Common myeloid progenitor, CD34-positive (primary cell): ENCODE data around the gene SORCS3.
A peak's percentile ranks its signal among the peaks of the same experiment; 100 is the strongest.

Source experiments
- CTCF ChIA-PET: fragments of 350-600 bp; sonication (Branson Sonifier 250); formaldehyde crosslinking; loops from one replicate; lab custom pipeline; 2021; ENCODE audit warnings: antibody characterized with exemption; lab: Charles Lee
- POLR2A ChIA-PET: fragments of 350-600 bp; sonication (Branson Sonifier 250); formaldehyde crosslinking; loops from one replicate; lab custom pipeline; 2021; ENCODE audit warnings: antibody characterized with exemption; lab: Charles Lee
- DNase-seq, 3 donors: peaks; one replicate each; pipeline versions ENCODE4 v3.0.0 to v3.0.0-alpha.2; 2013
- H3K27ac ChIP-seq, 2 experiments: 1 replicate in 1 of 2; 2 replicates in 1 of 2; pipeline ENCODE4 v1.7.0; 2013; ENCODE audit warnings: inconsistent platforms in 2 of 2, low read length in 2 of 2, mild to moderate bottlenecking in 2 of 2, low read depth in 1 of 2, moderate library complexity in 1 of 2; ENCODE audit not compliant: severe bottlenecking in 2 of 2, insufficient read depth in 1 of 2, poor library complexity in 1 of 2
- H3K27me3 ChIP-seq, 5 experiments: replicated peaks in 2 of 5; 1 replicate in 3 of 5; 2 replicates in 2 of 5; pipeline versions ENCODE4 v1.6.1 to v1.7.0; 2013; ENCODE audit warnings: low read length in 4 of 5, mild to moderate bottlenecking in 2 of 5, moderate library complexity in 2 of 5, inconsistent platforms in 1 of 5; ENCODE audit not compliant: insufficient read depth in 5 of 5, control insufficient read depth in 4 of 5
- H3K36me3 ChIP-seq, 4 experiments: 1 replicate in 2 of 4; 2 replicates in 2 of 4; pipeline versions ENCODE4 v1.6.1 to v1.7.0; 2013; ENCODE audit warnings: low read length in 3 of 4, control low read depth in 1 of 4, mild to moderate bottlenecking in 1 of 4; ENCODE audit not compliant: control insufficient read depth in 4 of 4, insufficient read depth in 4 of 4
- H3K4me1 ChIP-seq, 4 experiments: 1 replicate in 3 of 4; 2 replicates in 1 of 4; pipeline versions ENCODE4 v1.6.1 to v1.7.1; 2013; ENCODE audit warnings: low read length in 3 of 4, mild to moderate bottlenecking in 3 of 4, control low read depth in 1 of 4, inconsistent platforms in 1 of 4, moderate library complexity in 1 of 4; ENCODE audit not compliant: control insufficient read depth in 4 of 4, insufficient read depth in 4 of 4; ENCODE audit errors: control extremely low read depth in 1 of 4
- H3K4me3 ChIP-seq, 7 experiments: 1 replicate in 4 of 7; 2 replicates in 3 of 7; pipeline versions ENCODE4 v1.5.1 to v1.7.0; 2013; ENCODE audit warnings: mild to moderate bottlenecking in 7 of 7, low read length in 6 of 7, moderate library complexity in 6 of 7, inconsistent platforms in 2 of 7, low read depth in 2 of 7, control low read depth in 1 of 7; ENCODE audit not compliant: insufficient read depth in 4 of 7, control insufficient read depth in 1 of 7; ENCODE audit errors: extremely low read depth in 1 of 7
- H3K9me3 ChIP-seq, 5 experiments: 1 replicate in 4 of 5; 2 replicates in 1 of 5; pipeline versions ENCODE4 v1.6.1 to v1.7.1; 2013; ENCODE audit warnings: low read length in 4 of 5, mild to moderate bottlenecking in 2 of 5, inconsistent platforms in 1 of 5, low read depth in 1 of 5, moderate library complexity in 1 of 5; ENCODE audit not compliant: control insufficient read depth in 4 of 5, insufficient read depth in 2 of 5; ENCODE audit errors: control extremely low read depth in 1 of 5
- WGBS: methylation state at CpG from one replicate; pipeline ENCODE4 v1.1.5; 2013; ENCODE audit not compliant: insufficient coverage; 5-methylcytosine and 5-hydroxymethylcytosine counted together

SORCS3 gene

DNA sequence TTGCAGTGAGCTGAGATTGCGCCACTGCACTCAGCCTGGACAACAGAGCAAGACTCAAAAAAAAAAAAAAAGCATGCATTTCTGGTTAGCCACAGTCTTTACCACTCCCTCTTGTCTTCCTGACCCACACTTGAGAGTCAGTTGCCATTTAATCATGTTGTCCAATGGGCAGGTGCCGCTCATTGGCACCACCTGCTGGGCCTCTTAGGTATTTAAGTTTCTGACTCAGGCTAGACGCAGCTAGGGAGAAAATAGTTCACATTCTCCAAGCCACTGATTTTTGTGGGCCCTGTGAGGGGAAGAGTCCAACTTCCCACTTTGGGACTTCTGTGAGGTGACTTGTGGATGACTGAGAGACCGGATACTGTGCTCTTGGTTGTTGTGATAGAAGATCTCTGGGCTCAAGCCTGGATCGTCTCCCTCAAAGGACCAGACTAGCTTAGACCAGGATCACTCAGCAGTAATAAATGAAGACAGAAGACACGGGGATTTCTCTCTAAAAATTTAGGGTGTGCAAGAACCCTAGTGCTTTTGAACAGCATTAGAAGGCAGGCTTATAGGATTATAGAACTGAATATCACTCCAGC lies 26.8 kb upstream of the SORCS3 start:
- Histone ChIP-seq H3K27me3 (peaks cover 0 to 2% (median 0%) of the 10 kb centered on the region in 5 experiments), H3K9me3 (peaks cover 0 to 10% (median 0%) of the 10 kb centered on the region in 5 experiments), H3K36me3 (no peaks in the 10 kb centered on the region), H3K4me3 (no peak overlapping the region), H3K27ac (no peak overlapping the region), H3K4me1 (peaks cover 0 to 3% (median 0%) of the 10 kb centered on the region in 4 experiments)
- ChIA-PET POLR2A (interaction anchor here (0.7 kb wide), 1 partner anchor 359 kb away, joined by 3 read pairs; the partner anchor contains the start of gene GSTO1), CTCF (interaction anchor here (0.6 to 4.2 kb wide), 6 partner anchors 8 to 210 kb away, joined by 3 to 26 read pairs (median 5); no protein-coding TSS in a partner anchor)
- peak; percentile 7 to 44 (median 32) for DNase-seq
- 92% methylated on average over 5 of the region's 6 CpGs for WGBS

DNA sequence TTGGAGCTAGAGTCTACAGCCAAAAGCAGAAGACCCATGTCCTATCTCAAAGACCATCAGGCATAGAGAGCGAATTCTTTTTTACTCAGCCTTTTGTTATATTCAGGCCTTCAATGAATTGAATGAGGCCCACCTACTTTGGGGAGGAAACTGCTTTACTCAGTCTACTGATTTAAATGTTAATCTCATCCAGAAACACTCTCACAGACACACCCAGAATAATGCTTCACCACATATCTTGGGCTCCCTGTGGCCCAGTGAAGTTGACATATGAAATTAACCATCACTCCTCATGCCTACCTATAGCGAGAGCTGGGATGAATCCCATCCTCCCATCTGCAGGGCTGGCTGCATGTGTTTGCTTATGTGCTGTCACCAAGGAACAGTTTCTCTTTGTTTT lies 26.0 kb upstream of the SORCS3 start:
- DNase-seq: no peak
- POLR2A ChIA-PET: interaction anchor here (0.7 kb wide), 1 partner anchor 360 kb away, joined by 3 read pairs; the partner anchor contains the start of gene GSTO1
- Histone ChIP-seq H3K27me3 (peaks cover 0 to 2% (median 0%) of the 10 kb centered on the region in 5 experiments), H3K4me3 (no peak overlapping the region), H3K4me1 (peaks cover 0 to 3% (median 0%) of the 10 kb centered on the region in 4 experiments), H3K9me3 (peaks cover 0 to 10% (median 0%) of the 10 kb centered on the region in 5 experiments), H3K27ac (no peak overlapping the region), H3K36me3 (no peaks in the 10 kb centered on the region)
- WGBS: 100% methylated on average over 1 of the region's 2 CpGs
- CTCF ChIA-PET: interaction anchor here (0.6 to 4.2 kb wide), 7 partner anchors 7 to 211 kb away, joined by 3 to 26 read pairs (median 4); no protein-coding TSS in a partner anchor

DNA sequence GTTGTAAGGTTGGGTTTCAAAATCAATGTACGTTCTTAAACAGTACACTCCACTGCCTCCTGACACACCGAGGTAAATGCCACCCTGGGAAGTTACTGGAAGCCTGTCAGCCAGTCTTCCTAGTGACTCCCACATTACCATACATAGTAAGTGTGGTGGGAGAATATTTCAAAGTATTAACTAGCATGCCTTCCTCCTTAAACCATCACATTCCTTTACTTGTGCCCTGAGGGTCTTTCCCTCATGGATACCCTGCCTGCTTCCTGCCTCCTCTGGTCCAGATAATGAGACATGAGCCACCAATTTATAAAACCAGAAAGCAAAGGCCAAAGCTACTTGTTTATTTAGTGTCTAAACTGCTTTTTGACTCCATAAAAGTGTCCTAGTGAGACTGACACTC lies 23.3 kb upstream of the SORCS3 start:
- ChIA-PET POLR2A (no interaction called here), CTCF (interaction anchor here (0.9 kb wide), 1 partner anchor 10 kb away, joined by 3 read pairs; no protein-coding TSS in a partner anchor)
- DNase-seq: no peak
- Histone ChIP-seq H3K4me3 (no peak overlapping the region), H3K4me1 (no peaks in the 10 kb centered on the region), H3K27ac (no peak overlapping the region), H3K9me3 (no peaks in the 10 kb centered on the region), H3K27me3 (peaks cover 0 to 3% (median 2%) of the 10 kb centered on the region in 5 experiments), H3K36me3 (no peaks in the 10 kb centered on the region)
- no CpG with 5 or more reads among the region's 2 CpGs for WGBS

DNA sequence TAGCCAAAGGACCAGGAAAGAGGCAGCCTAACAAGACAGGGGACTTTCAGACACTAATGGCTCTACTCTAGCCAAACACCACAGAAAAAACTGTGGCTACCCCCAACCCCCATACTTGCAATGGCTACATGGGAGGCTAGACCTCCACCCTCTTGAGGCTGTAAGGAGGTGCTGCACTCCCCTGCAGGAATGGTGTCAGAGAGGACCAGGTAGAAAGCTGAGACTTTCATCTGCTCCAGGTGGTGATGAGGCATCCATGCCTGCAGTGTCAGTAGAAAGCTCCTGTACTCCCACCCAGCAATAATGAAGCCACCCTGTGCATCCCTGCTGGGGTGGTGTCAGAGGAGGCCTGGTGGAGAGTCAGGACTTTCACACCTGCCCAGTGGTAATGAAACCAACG lies 18.9 kb upstream of the SORCS3 start:
- Histone ChIP-seq H3K4me1 (no peaks in the 10 kb centered on the region), H3K36me3 (no peaks in the 10 kb centered on the region), H3K4me3 (no peak overlapping the region), H3K9me3 (no peaks in the 10 kb centered on the region), H3K27ac (no peak overlapping the region), H3K27me3 (peaks cover 0 to 6% (median 2%) of the 10 kb centered on the region in 5 experiments)
- WGBS: no CpG with 5 or more reads among the region's 1 CpG
- CTCF ChIA-PET: interaction anchor here (1.3 to 2.6 kb wide), 3 partner anchors 8 to 215 kb away, joined by 4 to 15 read pairs (median 4); no protein-coding TSS in a partner anchor
- DNase-seq: no peak
- POLR2A ChIA-PET: no interaction called here

DNA sequence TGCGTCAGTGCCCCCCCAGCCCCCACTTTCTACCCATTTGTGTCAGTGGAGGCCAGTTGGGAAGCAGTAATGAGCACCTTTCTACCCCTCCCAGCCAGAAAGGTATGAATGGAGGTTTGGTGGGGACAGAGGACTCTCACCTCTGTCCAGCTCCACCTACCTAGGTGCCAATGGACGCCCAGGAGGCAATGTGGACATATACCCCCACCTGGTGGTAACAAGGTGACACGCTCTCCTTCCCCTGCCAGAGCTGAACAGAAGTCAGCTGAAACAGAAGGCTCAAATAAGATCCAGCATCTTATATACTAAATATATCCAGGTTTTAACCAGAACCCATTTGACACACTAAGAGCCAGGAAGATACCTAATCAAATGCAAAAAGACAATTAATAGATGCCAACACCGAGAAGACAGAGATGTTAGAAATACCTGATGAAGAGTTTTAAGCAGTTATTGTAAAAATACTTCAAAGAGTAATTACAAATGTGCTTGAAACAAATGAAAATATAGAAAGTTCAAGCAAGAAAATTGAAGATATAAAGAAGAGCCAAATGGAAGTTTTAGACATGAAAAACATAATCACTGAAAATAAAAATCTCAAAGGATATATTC lies 18.4 kb upstream of the SORCS3 start:
- WGBS: no CpG with 5 or more reads among the region's 4 CpGs
- CTCF ChIA-PET: interaction anchor here (0.6 to 2.6 kb wide), 7 partner anchors 8 to 498 kb away, joined by 3 to 15 read pairs (median 4); no protein-coding TSS in a partner anchor
- DNase-seq: peak in 2 of 3 donors; percentile 35 to 39

DNA sequence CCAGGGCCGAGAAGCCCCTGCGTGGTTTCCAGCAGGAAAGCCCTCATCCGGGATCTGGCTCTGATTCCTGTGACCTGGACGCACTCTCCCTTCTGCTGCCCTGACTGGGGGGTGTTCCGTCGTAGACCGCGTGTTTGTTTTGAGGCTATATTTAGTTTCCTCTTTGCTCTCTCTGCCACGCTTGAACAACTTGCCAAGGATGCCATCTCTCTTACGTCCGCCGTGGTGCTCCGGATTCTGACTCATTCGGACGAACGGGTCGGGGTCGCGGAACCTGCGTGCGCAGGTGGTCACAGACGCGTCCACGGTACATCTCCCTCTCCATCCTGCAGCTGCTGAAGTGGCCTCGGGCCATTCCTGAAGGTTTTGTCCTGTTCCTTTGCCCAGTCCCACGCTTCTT lies 10.4 kb upstream of the SORCS3 start:
- CTCF ChIA-PET: no interaction called here
- no peak for DNase-seq
- H3K4me3 ChIP-seq: no peak overlapping the region
- peaks cover 5 to 56% (median 16%) of the 10 kb centered on the region in 5 experiments for H3K27me3 ChIP-seq
- WGBS: 91% methylated on average over 26 of the region's 26 CpGs
- H3K27ac ChIP-seq: no peak overlapping the region
- POLR2A ChIA-PET: no interaction called here
- H3K36me3 ChIP-seq: no peaks in the 10 kb centered on the region
- no peaks in the 10 kb centered on the region for H3K9me3 ChIP-seq
- H3K4me1 ChIP-seq: no peaks in the 10 kb centered on the region

More for the DNA sequence above, 18.4 kb upstream of the SORCS3 start:
- Histone ChIP-seq H3K4me1 (no peaks in the 10 kb centered on the region), H3K27me3 (peaks cover 0 to 6% (median 2%) of the 10 kb centered on the region in 5 experiments), H3K9me3 (no peaks in the 10 kb centered on the region), H3K4me3 (no peak overlapping the region), H3K36me3 (no peaks in the 10 kb centered on the region), H3K27ac (no peak overlapping the region)
- POLR2A ChIA-PET: no interaction called here

DNA sequence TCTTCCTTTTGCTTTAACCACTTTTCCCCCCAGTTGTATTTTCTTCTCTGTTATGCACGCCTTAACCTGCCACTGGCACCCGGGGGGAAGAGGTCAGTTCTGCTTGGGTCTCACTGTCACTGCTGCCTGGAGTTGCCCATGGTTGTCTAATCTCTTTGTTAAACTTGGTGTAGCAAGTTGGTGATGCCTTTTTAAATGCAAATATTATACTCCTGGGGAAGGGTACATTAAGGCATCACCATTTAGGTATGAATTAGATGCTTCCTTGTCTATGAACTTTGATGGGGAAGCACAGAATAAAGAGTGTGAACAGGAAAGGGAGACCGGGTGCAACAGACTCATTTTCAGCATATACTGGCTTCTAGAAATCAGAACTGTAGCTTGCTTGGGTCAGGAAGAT lies 9.1 kb upstream of the SORCS3 start:
- H3K9me3 ChIP-seq: no peaks in the 10 kb centered on the region
- POLR2A ChIA-PET: no interaction called here

More for the DNA sequence above, 9.1 kb upstream of the SORCS3 start:
- Histone ChIP-seq H3K4me3 (no peak overlapping the region), H3K27me3 (peaks cover 6 to 66% (median 19%) of the 10 kb centered on the region in 5 experiments), H3K27ac (no peak overlapping the region), H3K36me3 (no peaks in the 10 kb centered on the region), H3K4me1 (no peaks in the 10 kb centered on the region)
- CTCF ChIA-PET: no interaction called here
- 60% methylated on average over 1 of the region's 3 CpGs for WGBS
- no peak for DNase-seq
